ENCODE results near the gene ROBO2.

The ROBO2 gene

GRCh38 chr3:77271711-77272110 lies 231.8 kb downstream of the ROBO2 start:
- no peak for DNase-seq

- no peak for DNase-seq
Measured at GRCh38 chr3:77279276-77279675, 239.4 kb downstream of the ROBO2 start.

GRCh38 chr3:77281721-77282120 lies 241.8 kb downstream of the ROBO2 start:
- no peak for DNase-seq

GRCh38 chr3:77283108-77283507 lies 243.2 kb downstream of the ROBO2 start:
- no peak for DNase-seq

- no peak for DNase-seq
Measured at GRCh38 chr3:77288348-77288747, 248.4 kb downstream of the ROBO2 start.

- no peak for DNase-seq
Measured at GRCh38 chr3:77296527-77296926, 256.6 kb downstream of the ROBO2 start.

- DNase-seq: no peak
Measured at GRCh38 chr3:77298417-77298816, 258.5 kb downstream of the ROBO2 start.

GRCh38 chr3:77303955-77304699 lies 264.2 kb downstream of the ROBO2 start:
- DNase-seq: no peak

GRCh38 chr3:77304700-77305021 lies 264.8 kb downstream of the ROBO2 start:
- no peak for DNase-seq

- no peak for DNase-seq
Measured at GRCh38 chr3:77309460-77309859, 269.6 kb downstream of the ROBO2 start.

- DNase-seq: no peak
Measured at GRCh38 chr3:77313843-77314242, 273.9 kb downstream of the ROBO2 start.

- no peak for DNase-seq
Measured at GRCh38 chr3:77319711-77320110, 279.8 kb downstream of the ROBO2 start.

GRCh38 chr3:77320514-77320913 lies 280.6 kb downstream of the ROBO2 start:
- DNase-seq: no peak

- DNase-seq: no peak
Measured at GRCh38 chr3:77321646-77322045, 281.7 kb downstream of the ROBO2 start.

- no peak for DNase-seq
Measured at GRCh38 chr3:77323626-77324025, 283.7 kb downstream of the ROBO2 start.

GRCh38 chr3:77324105-77324504 lies 284.2 kb downstream of the ROBO2 start:
- DNase-seq: no peak

GRCh38 chr3:77325280-77325679 lies 285.4 kb downstream of the ROBO2 start:
- no peak for DNase-seq

GRCh38 chr3:77325702-77326101 lies 285.8 kb downstream of the ROBO2 start:
- no peak for DNase-seq

GRCh38 chr3:77326586-77326985 lies 286.7 kb downstream of the ROBO2 start:
- no peak for DNase-seq

GRCh38 chr3:77328690-77329089 lies 288.8 kb downstream of the ROBO2 start:
- DNase-seq: no peak

- no peak for DNase-seq
Measured at GRCh38 chr3:77329116-77329515, 289.2 kb downstream of the ROBO2 start.

- no peak for DNase-seq
Measured at GRCh38 chr3:77338195-77338594, 298.3 kb downstream of the ROBO2 start.

- DNase-seq: no peak
Measured at GRCh38 chr3:77342027-77342426, 302.1 kb downstream of the ROBO2 start.

GRCh38 chr3:77342688-77343087 lies 302.8 kb downstream of the ROBO2 start:
- no peak for DNase-seq

GRCh38 chr3:77345009-77345408 lies 305.1 kb downstream of the ROBO2 start:
- no peak for DNase-seq

Measured in SHP77 treated with DMSO at 0.1 percent for 48 hours (cell line).